Testis (tissue), 2 donors: ENCODE results near the gene TRIM31.

Source experiments
- POLR2A ChIP-seq: fragments of 450-650 bp; IDR thresholded peaks from one replicate; pipeline ENCODE4 v1.6.1; 2017; ENCODE audit warnings: antibody characterized with exemption, mild to moderate bottlenecking, moderate library complexity
- TF ChIP-seq, protein P1 (sequence below), 3 experiments: fragments of 450-650 bp in 2 of 3; fragments of 200-600 bp in 1 of 3; sonication (generic) in 1 of 3; IDR thresholded peaks; one replicate each; pipeline ENCODE4 v1.5.1; 2016 to 2019; ENCODE audit warnings: antibody characterized with exemption in 3 of 3, mild to moderate bottlenecking in 2 of 3, moderate library complexity in 1 of 3

- TF ChIP-seq, protein P1, sequence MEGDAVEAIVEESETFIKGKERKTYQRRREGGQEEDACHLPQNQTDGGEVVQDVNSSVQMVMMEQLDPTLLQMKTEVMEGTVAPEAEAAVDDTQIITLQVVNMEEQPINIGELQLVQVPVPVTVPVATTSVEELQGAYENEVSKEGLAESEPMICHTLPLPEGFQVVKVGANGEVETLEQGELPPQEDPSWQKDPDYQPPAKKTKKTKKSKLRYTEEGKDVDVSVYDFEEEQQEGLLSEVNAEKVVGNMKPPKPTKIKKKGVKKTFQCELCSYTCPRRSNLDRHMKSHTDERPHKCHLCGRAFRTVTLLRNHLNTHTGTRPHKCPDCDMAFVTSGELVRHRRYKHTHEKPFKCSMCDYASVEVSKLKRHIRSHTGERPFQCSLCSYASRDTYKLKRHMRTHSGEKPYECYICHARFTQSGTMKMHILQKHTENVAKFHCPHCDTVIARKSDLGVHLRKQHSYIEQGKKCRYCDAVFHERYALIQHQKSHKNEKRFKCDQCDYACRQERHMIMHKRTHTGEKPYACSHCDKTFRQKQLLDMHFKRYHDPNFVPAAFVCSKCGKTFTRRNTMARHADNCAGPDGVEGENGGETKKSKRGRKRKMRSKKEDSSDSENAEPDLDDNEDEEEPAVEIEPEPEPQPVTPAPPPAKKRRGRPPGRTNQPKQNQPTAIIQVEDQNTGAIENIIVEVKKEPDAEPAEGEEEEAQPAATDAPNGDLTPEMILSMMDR (IDR thresholded peaks at IDR 0.05), result no peak
- no peak for TF ChIP-seq POLR2A
Measured at GRCh38 chr6:30151580-30151979, 38.7 kb upstream of the TRIM31 start.
